WERI-Rb-1 (cell line): Measurements from ENCODE around the gene LRRC46.
A peak's percentile ranks its signal among the peaks of the same experiment; 100 is the strongest.

Experiments used
- DNase-seq: peaks from one replicate; pipeline ENCODE4 v3.0.0-alpha.2; 2020
- H3K27ac ChIP-seq: fragments of 250-450 bp; sonication (Bioruptor Pico); 2 replicates; pipeline ENCODE4 v1.5.1; 2020; ENCODE audit warnings: mild to moderate bottlenecking, moderate library complexity
- H3K27me3 ChIP-seq: fragments of 250-450 bp; sonication (Bioruptor Pico); 2 replicates; pipeline ENCODE4 v1.5.1; 2021; ENCODE audit warnings: mild to moderate bottlenecking, low read depth, moderate library complexity; ENCODE audit not compliant: insufficient read depth, severe bottlenecking
- H3K36me3 ChIP-seq: fragments of 250-450 bp; sonication (Bioruptor Pico); 2 replicates; pipeline ENCODE4 v1.5.1; 2020; ENCODE audit warnings: mild to moderate bottlenecking, moderate library complexity
- H3K4me3 ChIP-seq: 2 replicates; pipeline ENCODE4 v1.5.1; 2011; ENCODE audit warnings: low read depth, mild to moderate bottlenecking, control low read depth, low read length
- H3K9me3 ChIP-seq: fragments of 250-450 bp; sonication (Bioruptor Pico); 2 replicates; pipeline ENCODE4 v1.5.1; 2021; ENCODE audit warnings: mild to moderate bottlenecking, moderate library complexity; ENCODE audit not compliant: severe bottlenecking
- TF ChIP-seq, protein P1 (sequence below): IDR thresholded peaks from 2 replicates; pipeline ENCODE4 v1.5.1; 2011; ENCODE audit warnings: low read depth, mild to moderate bottlenecking, control low read depth, inconsistent platforms, low read length

The LRRC46 gene

DNA sequence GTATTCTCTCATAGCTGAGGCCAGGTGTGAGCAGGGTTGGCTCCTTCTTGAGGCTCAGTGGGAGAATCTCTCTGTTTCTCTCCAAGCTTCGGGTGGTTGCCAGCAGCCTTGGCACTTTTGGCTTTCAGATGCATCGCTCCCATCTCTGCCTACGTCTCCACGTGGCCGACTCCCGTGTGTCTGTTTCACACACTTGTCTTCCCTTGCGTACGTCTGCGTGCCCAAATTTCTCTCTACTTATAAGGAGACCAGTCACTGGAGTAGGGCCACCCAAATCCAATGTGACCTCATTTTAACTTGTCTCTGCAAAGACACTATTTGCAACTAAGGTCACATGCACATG, 24.6 kb upstream of the LRRC46 start:
- Histone ChIP-seq H3K27ac (no peak overlapping the region), H3K27me3 (no peaks in the 10 kb centered on the region), H3K9me3 (no peaks in the 10 kb centered on the region), H3K4me3 (no peak overlapping the region), H3K36me3 (peaks cover 31% of the 10 kb centered on the region)
- DNase-seq: no peak
- TF ChIP-seq, protein P1, sequence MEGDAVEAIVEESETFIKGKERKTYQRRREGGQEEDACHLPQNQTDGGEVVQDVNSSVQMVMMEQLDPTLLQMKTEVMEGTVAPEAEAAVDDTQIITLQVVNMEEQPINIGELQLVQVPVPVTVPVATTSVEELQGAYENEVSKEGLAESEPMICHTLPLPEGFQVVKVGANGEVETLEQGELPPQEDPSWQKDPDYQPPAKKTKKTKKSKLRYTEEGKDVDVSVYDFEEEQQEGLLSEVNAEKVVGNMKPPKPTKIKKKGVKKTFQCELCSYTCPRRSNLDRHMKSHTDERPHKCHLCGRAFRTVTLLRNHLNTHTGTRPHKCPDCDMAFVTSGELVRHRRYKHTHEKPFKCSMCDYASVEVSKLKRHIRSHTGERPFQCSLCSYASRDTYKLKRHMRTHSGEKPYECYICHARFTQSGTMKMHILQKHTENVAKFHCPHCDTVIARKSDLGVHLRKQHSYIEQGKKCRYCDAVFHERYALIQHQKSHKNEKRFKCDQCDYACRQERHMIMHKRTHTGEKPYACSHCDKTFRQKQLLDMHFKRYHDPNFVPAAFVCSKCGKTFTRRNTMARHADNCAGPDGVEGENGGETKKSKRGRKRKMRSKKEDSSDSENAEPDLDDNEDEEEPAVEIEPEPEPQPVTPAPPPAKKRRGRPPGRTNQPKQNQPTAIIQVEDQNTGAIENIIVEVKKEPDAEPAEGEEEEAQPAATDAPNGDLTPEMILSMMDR: no peak

DNA sequence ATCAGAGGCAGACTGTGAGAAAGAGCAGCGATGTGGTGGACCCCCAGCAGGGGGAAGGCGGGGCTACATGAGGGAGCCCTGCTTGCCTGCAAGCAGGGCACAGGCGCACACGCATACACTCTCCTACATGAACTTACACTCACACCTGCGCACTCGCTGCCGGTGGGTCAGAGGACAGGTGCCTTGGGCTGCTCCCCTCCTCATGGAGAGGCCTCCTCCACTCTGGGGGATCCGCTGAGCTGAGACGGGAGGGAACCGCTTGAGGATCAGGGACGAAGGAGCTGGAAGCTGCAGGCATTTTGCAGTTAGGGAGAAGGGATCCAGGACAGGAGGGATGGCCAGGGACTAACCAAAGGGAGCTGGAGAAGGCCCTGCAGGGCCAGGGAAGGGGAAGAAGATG, 24.0 kb upstream of the LRRC46 start:
- H3K4me3 ChIP-seq: no peak overlapping the region
- H3K27ac ChIP-seq: no peak overlapping the region
- TF ChIP-seq, protein P1: no peak
- peaks cover 31% of the 10 kb centered on the region for H3K36me3 ChIP-seq
- no peak for DNase-seq
- H3K9me3 ChIP-seq: no peaks in the 10 kb centered on the region
- H3K27me3 ChIP-seq: no peaks in the 10 kb centered on the region

- Histone ChIP-seq H3K4me3 (no peak overlapping the region), H3K36me3 (peaks cover 35% of the 10 kb centered on the region), H3K27ac (no peak overlapping the region; the same call in 1 of the 2 replicates), H3K9me3 (no peaks in the 10 kb centered on the region), H3K27me3 (no peaks in the 10 kb centered on the region)
- no peak for DNase-seq
- TF ChIP-seq, protein P1: no peak
These were observed 23.2 kb upstream of the LRRC46 start for GRCh38 chr17:47808036-47808829.

GRCh38 chr17:47808830-47809480, 22.5 kb upstream of the LRRC46 start:
- H3K4me3 ChIP-seq: no peak overlapping the region
- no peak for DNase-seq
- no peaks in the 10 kb centered on the region for H3K9me3 ChIP-seq
- TF ChIP-seq, protein P1: no peak
- peak overlapping the region; percentile 66 for H3K27ac ChIP-seq
- H3K27me3 ChIP-seq: no peaks in the 10 kb centered on the region
- peaks cover 39% of the 10 kb centered on the region for H3K36me3 ChIP-seq

- peak; percentile 97 for DNase-seq
- peak overlapping the region; percentile 66 for H3K27ac ChIP-seq
- H3K36me3 ChIP-seq: peaks cover 48% of the 10 kb centered on the region
- no peaks in the 10 kb centered on the region for H3K27me3 ChIP-seq
- TF ChIP-seq, protein P1: no peak
- no peaks in the 10 kb centered on the region for H3K9me3 ChIP-seq
- H3K4me3 ChIP-seq: no peak overlapping the region
These were observed 21.2 kb upstream of the LRRC46 start for GRCh38 chr17:47810200-47810821.
